Measurements from ENCODE around the gene PRSS22. TPM values are rescaled to one million over a fixed set of nuclear protein-coding genes. Genes with fewer than 3 reads are reported as not detected.
A peak's percentile ranks its signal among the peaks of the same experiment; 100 is the strongest.

The PRSS22 gene
- total and polyA plus RNA-seq, 2 donors from 2014 or later, result 11.0 to 30.8 TPM

- H3K9me3 ChIP-seq (ENCODE audit: control insufficient read depth in 2 of 3, insufficient read depth in 1 of 3, low read length in 3 of 3), result no peaks in the 10 kb centered on the region
- peaks cover 0 to 3% (median 3%) of the 10 kb centered on the region in 3 donors for H3K36me3 ChIP-seq (ENCODE audit: control insufficient read depth in 2 of 3, insufficient read depth in 3 of 3, low read length in 3 of 3)
- no peak overlapping the region for H3K4me3 ChIP-seq (ENCODE audit: low read length in 3 of 3)
- no peak overlapping the region for H3K27ac ChIP-seq (ENCODE audit: low read depth in 2 of 2, low read length in 2 of 2)
- FAIRE-seq (no peak), DNase-seq (peak in 1 of 5 donors; percentile 9)
- H3K27me3 ChIP-seq (ENCODE audit: control insufficient read depth, insufficient read depth, low read length), result no peaks in the 10 kb centered on the region
- H3K4me1 ChIP-seq (ENCODE audit: control insufficient read depth in 2 of 3, insufficient read depth in 2 of 3, low read depth in 1 of 3, low read length in 3 of 3), result peaks cover 0 to under 1% (median 0%) of the 10 kb centered on the region in 3 donors
- TF ChIP-seq CTCF (IDR thresholded peaks at IDR 0.05; ENCODE audit: borderline replicate concordance, extremely low read depth, insufficient read depth), result no peak
- H3K9ac ChIP-seq (ENCODE audit: low read length in 3 of 3), result no peak overlapping the region
- intact Hi-C loops (cut with DNase I), result no loop called here
These were observed 37.8 kb upstream of the PRSS22 start for GRCh38 chr16:2895813-2896212.

GRCh38 chr16:2894231-2894630 lies 36.3 kb upstream of the PRSS22 start:
- Histone ChIP-seq H3K4me3 (ENCODE audit: low read length in 3 of 3) (no peak overlapping the region), H3K36me3 (ENCODE audit: control insufficient read depth in 2 of 3, insufficient read depth in 3 of 3, low read length in 3 of 3) (peaks cover 0 to 3% (median 3%) of the 10 kb centered on the region in 3 donors), H3K27me3 (ENCODE audit: control insufficient read depth, insufficient read depth, low read length) (no peaks in the 10 kb centered on the region), H3K9ac (ENCODE audit: low read length in 3 of 3) (no peak overlapping the region), H3K27ac (ENCODE audit: low read depth in 2 of 2, low read length in 2 of 2) (no peak overlapping the region), H3K4me1 (ENCODE audit: control insufficient read depth in 2 of 3, insufficient read depth in 2 of 3, low read depth in 1 of 3, low read length in 3 of 3) (peaks cover 0 to 3% (median 0%) of the 10 kb centered on the region in 3 donors), H3K9me3 (ENCODE audit: control insufficient read depth in 2 of 3, insufficient read depth in 1 of 3, low read length in 3 of 3) (no peaks in the 10 kb centered on the region)
- FAIRE-seq (no peak), DNase-seq (peak in 1 of 5 donors; percentile 59)
- intact Hi-C loops (cut with DNase I), result no loop called here
- TF ChIP-seq CTCF (IDR thresholded peaks at IDR 0.05; ENCODE audit: borderline replicate concordance, extremely low read depth, insufficient read depth), result no peak

- Histone ChIP-seq H3K9me3 (ENCODE audit: control insufficient read depth in 2 of 3, insufficient read depth in 1 of 3, low read length in 3 of 3) (no peaks in the 10 kb centered on the region), H3K4me3 (ENCODE audit: low read length in 3 of 3) (peak overlapping the region; percentile 58 to 90 (median 65)), H3K27me3 (ENCODE audit: control insufficient read depth, insufficient read depth, low read length) (no peaks in the 10 kb centered on the region), H3K9ac (ENCODE audit: low read length in 3 of 3) (peak overlapping the region; percentile 20 to 90 (median 34)), H3K27ac (ENCODE audit: low read depth in 2 of 2, low read length in 2 of 2) (peak overlapping the region in 1 of 2 donors; percentile 97), H3K36me3 (ENCODE audit: control insufficient read depth in 2 of 3, insufficient read depth in 3 of 3, low read length in 3 of 3) (no peaks in the 10 kb centered on the region), H3K4me1 (ENCODE audit: control insufficient read depth in 2 of 3, insufficient read depth in 2 of 3, low read depth in 1 of 3, low read length in 3 of 3) (peaks cover 0 to 7% (median 6%) of the 10 kb centered on the region in 3 donors)
- peak in 2 of 5 donors; percentile 30 to 59 for DNase-seq
- FAIRE-seq, result no peak
- intact Hi-C loops (cut with DNase I), result no loop called here
- no peak for TF ChIP-seq CTCF (IDR thresholded peaks at IDR 0.05; ENCODE audit: borderline replicate concordance, extremely low read depth, insufficient read depth)
These were observed 26.1 kb upstream of the PRSS22 start for GRCh38 chr16:2884041-2884451.

- Histone ChIP-seq H3K4me1 (ENCODE audit: control insufficient read depth in 2 of 3, insufficient read depth in 2 of 3, low read depth in 1 of 3, low read length in 3 of 3) (peaks cover 0 to 7% (median 6%) of the 10 kb centered on the region in 3 donors), H3K27ac (ENCODE audit: low read depth in 2 of 2, low read length in 2 of 2) (peak overlapping the region; percentile 95 to 97), H3K9me3 (ENCODE audit: control insufficient read depth in 2 of 3, insufficient read depth in 1 of 3, low read length in 3 of 3) (no peaks in the 10 kb centered on the region), H3K36me3 (ENCODE audit: control insufficient read depth in 2 of 3, insufficient read depth in 3 of 3, low read length in 3 of 3) (no peaks in the 10 kb centered on the region), H3K9ac (ENCODE audit: low read length in 3 of 3) (peak overlapping the region; percentile 34 to 90 (median 85)), H3K4me3 (ENCODE audit: low read length in 3 of 3) (peak overlapping the region; percentile 58 to 90 (median 65)), H3K27me3 (ENCODE audit: control insufficient read depth, insufficient read depth, low read length) (no peaks in the 10 kb centered on the region)
- DNase-seq (peak in 1 of 5 donors; percentile 51), FAIRE-seq (no peak)
- intact Hi-C loops (cut with DNase I), result no loop called here
- TF ChIP-seq CTCF (IDR thresholded peaks at IDR 0.05; ENCODE audit: borderline replicate concordance, extremely low read depth, insufficient read depth), result no peak
These were observed 25.5 kb upstream of the PRSS22 start for GRCh38 chr16:2883458-2883908.

All from kidney (tissue), 14 donors.